OCI-LY1 (cell line): ENCODE data around the gene ARFGAP2.

ENCODE experiments used
- CTCF ChIP-seq: fragments of 200-600 bp; sonication (generic), shearing (Covaris generic); IDR thresholded peaks from 2 replicates; pipeline ENCODE4 v1.5.1; 2017; ENCODE audit warnings: mild to moderate bottlenecking, antibody characterized with exemption, low read length, moderate library complexity, mixed read lengths
- EZH2 ChIP-seq: fragments of 200-600 bp; sonication (generic), shearing (Covaris generic); IDR thresholded peaks from 2 replicates; pipeline ENCODE4 v1.8.0; 2017; ENCODE audit warnings: borderline replicate concordance, mixed run types, mild to moderate bottlenecking, antibody characterized with exemption, low read length, moderate library complexity, mixed read lengths

GRCh38 chr11:47124675-47125074, 52.0 kb downstream of the ARFGAP2 start:
- no peak for TF ChIP-seq EZH2
- no peak for TF ChIP-seq CTCF
